ENCODE results near the gene TFPI.

DNA sequence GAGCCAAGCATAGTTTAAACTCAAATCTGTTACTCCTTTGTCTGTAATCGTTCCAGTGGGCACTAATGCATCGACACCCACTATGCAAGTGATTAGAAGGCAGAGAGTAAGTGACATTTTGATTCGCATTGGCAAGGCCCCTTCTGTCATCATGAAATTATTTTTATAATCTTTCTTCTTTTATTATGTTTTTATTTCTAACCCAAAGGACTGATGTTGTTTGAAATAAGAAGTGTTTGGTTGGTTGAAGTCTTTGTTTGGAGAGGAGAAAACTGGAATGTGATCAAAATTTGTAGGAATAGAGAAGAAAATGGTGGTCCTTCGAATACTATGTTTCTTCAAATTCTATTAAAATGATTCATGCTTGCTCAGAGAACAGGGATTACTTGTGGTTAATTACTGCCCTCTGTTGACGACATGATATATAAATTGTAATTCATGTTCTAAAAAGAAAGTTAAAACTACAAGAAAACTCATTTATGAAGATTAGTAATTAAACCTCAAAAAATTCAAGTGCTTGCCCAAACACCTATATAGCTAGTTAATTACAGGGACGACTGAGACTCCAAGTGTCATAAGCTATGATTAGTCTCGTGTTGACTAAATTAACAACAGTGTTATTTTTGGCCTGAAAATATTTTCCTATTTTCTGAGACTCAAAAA, 26.4 kb upstream of the TFPI start:
- TF ChIP-seq POLR2A (IDR thresholded peaks at IDR 0.05; ENCODE audit: low read length) (no peak), GATA1 (IDR thresholded peaks at IDR 0.05; ENCODE audit: low read depth, low read length) (no peak)

Measured in erythroblast (primary cell).